ENCODE measurements around the gene NUDT2.

NUDT2 gene

DNA sequence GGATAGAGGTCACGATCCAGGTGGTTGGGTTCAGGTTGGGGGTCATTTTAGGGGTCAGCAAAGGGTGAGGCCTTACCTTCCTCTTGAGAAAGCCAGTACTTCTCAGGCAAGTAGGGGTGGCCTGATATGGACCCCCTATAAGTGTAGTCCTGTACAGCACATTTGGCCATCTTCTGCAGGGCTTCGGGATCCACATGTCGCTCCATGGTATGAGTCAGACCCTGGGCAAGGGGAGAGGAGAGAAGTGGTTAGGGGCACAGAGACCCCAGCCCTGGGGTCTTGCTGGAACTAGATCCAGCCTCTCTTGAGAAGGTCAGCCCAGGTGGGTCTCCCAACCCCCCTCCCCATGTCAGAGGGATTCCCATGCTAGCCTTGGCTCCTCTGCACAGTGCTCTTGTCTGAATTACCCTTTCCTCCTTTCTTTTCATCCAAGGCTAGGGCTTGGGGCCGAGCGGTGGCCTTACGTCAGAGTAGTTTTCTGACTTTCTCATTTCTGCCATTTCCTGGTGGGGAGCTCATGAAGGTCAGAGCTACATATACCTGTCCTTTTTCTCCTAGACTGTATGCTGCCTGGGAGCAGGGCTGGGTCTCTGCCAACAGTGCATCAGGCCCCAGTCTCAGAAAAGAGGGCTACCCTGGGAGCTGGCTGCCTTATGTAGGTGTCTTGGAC is 56.3 kb downstream of the NUDT2 start:
- no peak for DNase-seq

GRCh38 chr9:34386656-34387055 is 57.3 kb downstream of the NUDT2 start:
- DNase-seq: no peak

- DNase-seq: no peak
Observed at GRCh38 chr9:34387239-34387638, 57.9 kb downstream of the NUDT2 start.

- no peak for DNase-seq
Observed at GRCh38 chr9:34392511-34392910, 63.1 kb downstream of the NUDT2 start.
